Measurements from ENCODE around the gene COLEC12. TPM values are rescaled to one million over a fixed set of nuclear protein-coding genes. Genes with fewer than 3 reads are reported as not detected.

COLEC12 gene
- total RNA-seq, 1 experiment from 2014 or later: 0.03 TPM

DNA sequence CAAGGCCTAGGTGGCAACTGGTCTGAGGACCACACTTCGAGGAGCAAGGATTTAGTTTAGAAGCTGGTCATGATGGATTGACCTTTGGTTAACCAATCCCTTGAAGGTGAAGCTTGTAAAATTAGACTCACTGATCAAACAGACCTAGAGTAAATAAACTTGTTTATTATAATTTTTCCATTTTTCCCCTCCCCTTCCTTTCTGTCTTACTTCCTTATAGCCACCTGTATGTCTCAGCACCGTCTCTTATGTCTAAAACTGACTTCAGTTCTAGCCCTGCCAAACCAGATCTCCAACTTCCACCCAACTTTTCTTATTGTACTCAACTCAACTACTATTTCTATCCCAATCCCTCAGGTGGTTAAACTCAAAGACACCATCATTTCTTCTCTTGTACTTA lies 139.8 kb downstream of the COLEC12 start:
- Histone ChIP-seq H3K36me3 (ENCODE audit: control insufficient read depth, insufficient read depth, low read length) (no peaks in the 10 kb centered on the region), H3K9me3 (ENCODE audit: control insufficient read depth, insufficient read depth, low read depth, low read length) (no peaks in the 10 kb centered on the region), H3K4me3 (ENCODE audit: low read depth in 2 of 2, low read length in 2 of 2) (no peak overlapping the region), H3K27ac (ENCODE audit: low read length) (no peak overlapping the region), H3K27me3 (ENCODE audit: control insufficient read depth, insufficient read depth, low read length) (peaks cover 3% of the 10 kb centered on the region; the same call in 1 of the 2 replicates), H3K4me1 (ENCODE audit: control insufficient read depth, insufficient read depth, low read length) (no peaks in the 10 kb centered on the region)
- ATAC-seq (no peak), DNase-seq (ENCODE audit: low read depth, low spot score) (no peak)
- CTCF ChIA-PET: no interaction called here
- intact Hi-C loops (cut with micrococcal nuclease; ENCODE audit: unreplicated experiment) (no loop called here), in situ Hi-C loops (cut with HindIII; ENCODE audit: low pct_unique_long_range_greater_than_20kb, low sequenced_read_pairs) (no loop called here)
- POLR2A ChIA-PET: no interaction called here
- no TSS peak for BruUV-seq (replicated peaks)
- TF ChIP-seq, protein P1, sequence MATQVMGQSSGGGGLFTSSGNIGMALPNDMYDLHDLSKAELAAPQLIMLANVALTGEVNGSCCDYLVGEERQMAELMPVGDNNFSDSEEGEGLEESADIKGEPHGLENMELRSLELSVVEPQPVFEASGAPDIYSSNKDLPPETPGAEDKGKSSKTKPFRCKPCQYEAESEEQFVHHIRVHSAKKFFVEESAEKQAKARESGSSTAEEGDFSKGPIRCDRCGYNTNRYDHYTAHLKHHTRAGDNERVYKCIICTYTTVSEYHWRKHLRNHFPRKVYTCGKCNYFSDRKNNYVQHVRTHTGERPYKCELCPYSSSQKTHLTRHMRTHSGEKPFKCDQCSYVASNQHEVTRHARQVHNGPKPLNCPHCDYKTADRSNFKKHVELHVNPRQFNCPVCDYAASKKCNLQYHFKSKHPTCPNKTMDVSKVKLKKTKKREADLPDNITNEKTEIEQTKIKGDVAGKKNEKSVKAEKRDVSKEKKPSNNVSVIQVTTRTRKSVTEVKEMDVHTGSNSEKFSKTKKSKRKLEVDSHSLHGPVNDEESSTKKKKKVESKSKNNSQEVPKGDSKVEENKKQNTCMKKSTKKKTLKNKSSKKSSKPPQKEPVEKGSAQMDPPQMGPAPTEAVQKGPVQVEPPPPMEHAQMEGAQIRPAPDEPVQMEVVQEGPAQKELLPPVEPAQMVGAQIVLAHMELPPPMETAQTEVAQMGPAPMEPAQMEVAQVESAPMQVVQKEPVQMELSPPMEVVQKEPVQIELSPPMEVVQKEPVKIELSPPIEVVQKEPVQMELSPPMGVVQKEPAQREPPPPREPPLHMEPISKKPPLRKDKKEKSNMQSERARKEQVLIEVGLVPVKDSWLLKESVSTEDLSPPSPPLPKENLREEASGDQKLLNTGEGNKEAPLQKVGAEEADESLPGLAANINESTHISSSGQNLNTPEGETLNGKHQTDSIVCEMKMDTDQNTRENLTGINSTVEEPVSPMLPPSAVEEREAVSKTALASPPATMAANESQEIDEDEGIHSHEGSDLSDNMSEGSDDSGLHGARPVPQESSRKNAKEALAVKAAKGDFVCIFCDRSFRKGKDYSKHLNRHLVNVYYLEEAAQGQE (IDR thresholded peaks at IDR 0.05; ENCODE audit: insufficient read depth in 1 of 2, low read depth in 2 of 2, low read length in 1 of 2): no peak
- TF ChIP-seq TCF7L2 (IDR thresholded peaks at IDR 0.05; ENCODE audit: low read depth, low read length) (no peak), POLR2AphosphoS5 (IDR thresholded peaks at IDR 0.05; ENCODE audit: low read depth, low read length) (no peak)

DNA sequence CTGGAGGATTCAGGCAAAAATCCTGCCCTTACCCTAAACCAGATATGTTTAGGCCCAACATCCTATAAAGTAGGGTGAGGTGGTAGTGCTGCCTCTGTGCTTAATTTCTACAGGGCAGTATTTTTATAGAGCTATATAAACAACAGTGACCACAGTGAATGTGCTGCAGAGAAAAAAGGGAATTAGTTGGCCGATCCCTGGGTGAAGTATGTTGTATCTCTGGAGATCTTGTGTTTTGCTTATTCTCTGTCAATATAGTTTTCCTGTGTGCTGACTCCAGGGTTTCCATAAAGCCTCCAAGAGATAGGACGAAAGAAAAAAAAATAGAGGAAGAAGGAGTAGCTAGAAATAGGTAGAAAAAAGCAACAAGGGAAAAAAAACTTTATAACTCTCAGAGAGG lies 143.7 kb downstream of the COLEC12 start:
- DNase-seq (ENCODE audit: low read depth, low spot score) (no peak), ATAC-seq (no peak)
- H3K9me3 ChIP-seq (ENCODE audit: control insufficient read depth, insufficient read depth, low read depth, low read length): no peaks in the 10 kb centered on the region
- CTCF ChIA-PET: no interaction called here
- H3K36me3 ChIP-seq (ENCODE audit: control insufficient read depth, insufficient read depth, low read length): no peaks in the 10 kb centered on the region
- BruUV-seq (replicated peaks): no TSS peak
- H3K4me3 ChIP-seq (ENCODE audit: low read depth in 2 of 2, low read length in 2 of 2): no peak overlapping the region
- no peak for TF ChIP-seq SIN3A (IDR thresholded peaks at IDR 0.05; ENCODE audit: borderline replicate concordance, insufficient read depth, low read depth, low read length)
- TF ChIP-seq, protein P1 (IDR thresholded peaks at IDR 0.05; ENCODE audit: insufficient read depth in 1 of 2, low read depth in 2 of 2, low read length in 1 of 2): no peak
- TF ChIP-seq POLR2AphosphoS5 (IDR thresholded peaks at IDR 0.05; ENCODE audit: low read depth, low read length): no peak
- no peak for TF ChIP-seq CTCF (IDR thresholded peaks at IDR 0.05)
- no peak for TF ChIP-seq TCF7L2 (IDR thresholded peaks at IDR 0.05; ENCODE audit: low read depth, low read length)
- H3K27ac ChIP-seq (ENCODE audit: low read length): no peak overlapping the region
- intact Hi-C loops (cut with micrococcal nuclease; ENCODE audit: unreplicated experiment): no loop called here
- POLR2A ChIA-PET: no interaction called here
- no peaks in the 10 kb centered on the region for H3K4me1 ChIP-seq (ENCODE audit: control insufficient read depth, insufficient read depth, low read length)
- in situ Hi-C loops (cut with HindIII; ENCODE audit: low pct_unique_long_range_greater_than_20kb, low sequenced_read_pairs): no loop called here
- H3K27me3 ChIP-seq (ENCODE audit: control insufficient read depth, insufficient read depth, low read length): peaks cover 3% of the 10 kb centered on the region; the same call in 1 of the 2 replicates

Data from Panc1 (cell line).